HG03139 (cell line): ENCODE measurements around the gene SPI1.
"Not testable (repeated sequence)": the region's sequence is repeated elsewhere in the genome, so short reads cannot be mapped to it uniquely, and the experiment has no call there.

Experiments used
- ATAC-seq: cut with Tn5 transposase; IDR thresholded peaks from one replicate; pipeline ENCODE4 v1.9.1; 2021; ENCODE audit not compliant: unreplicated experiment

SPI1 gene

GRCh38 chr11:47328449-47329390 is 49.6 kb downstream of the SPI1 start:
- ATAC-seq = no peak

- ATAC-seq = no peak
Measured at GRCh38 chr11:47327949-47328348, 50.4 kb downstream of the SPI1 start.

GRCh38 chr11:47327025-47327424 is 51.3 kb downstream of the SPI1 start:
- ATAC-seq = no peak

- no peak for ATAC-seq
Measured at GRCh38 chr11:47326198-47326597, 52.1 kb downstream of the SPI1 start.

GRCh38 chr11:47325271-47326041 is 52.9 kb downstream of the SPI1 start:
- no peak for ATAC-seq

GRCh38 chr11:47324520-47324919 is 53.8 kb downstream of the SPI1 start:
- no peak for ATAC-seq

GRCh38 chr11:47318166-47318565 is 60.2 kb downstream of the SPI1 start:
- no peak for ATAC-seq

GRCh38 chr11:47317064-47317828 is 61.1 kb downstream of the SPI1 start:
- no peak for ATAC-seq

GRCh38 chr11:47316501-47316900 is 61.8 kb downstream of the SPI1 start:
- not testable (repeated sequence) for ATAC-seq

GRCh38 chr11:47314992-47315391 is 63.4 kb downstream of the SPI1 start:
- no peak for ATAC-seq

GRCh38 chr11:47308050-47308823 is 70.1 kb downstream of the SPI1 start:
- no peak for ATAC-seq

- no peak for ATAC-seq
Measured at GRCh38 chr11:47306484-47306844, 71.9 kb downstream of the SPI1 start.

GRCh38 chr11:47305734-47306483 is 72.4 kb downstream of the SPI1 start:
- ATAC-seq = no peak
